ENCODE data around the gene FOXM1. TPM values are rescaled to one million over a fixed set of nuclear protein-coding genes. Genes with fewer than 3 reads are reported as not detected.

FOXM1 gene
- total RNA-seq, 1 donor from 2014 or later: 1.6 TPM

Other genes with a start within 250 kb of the FOXM1 start
- gene FKBP4, start 82.2 kb downstream of the FOXM1 start, total RNA-seq: 24.8 and 44.0 TPM in 2 replicates
- 7.6 and 12.1 TPM in 2 replicates for gene ITFG2, start 64.5 kb downstream of the FOXM1 start, total RNA-seq
- not detected in 2 replicates for gene NRIP2, start 42.1 kb downstream of the FOXM1 start, total RNA-seq
- gene TEX52, start 20.1 kb downstream of the FOXM1 start, total RNA-seq: not detected in 2 replicates
- 17.1 and 17.9 TPM in 2 replicates for gene RHNO1, start within 50 bp of the FOXM1 start, total RNA-seq
- 15.9 and 18.3 TPM in 2 replicates for gene TULP3, start 13.7 kb upstream of the FOXM1 start, total RNA-seq
- gene TEAD4, start 82.2 kb upstream of the FOXM1 start, total RNA-seq: 18.3 and 19.2 TPM in 2 replicates
- gene TSPAN9, start 200.2 kb upstream of the FOXM1 start, total RNA-seq: 74.1 and 83.7 TPM in 2 replicates